ENCODE results near the gene HMGCR.

The HMGCR gene

DNA sequence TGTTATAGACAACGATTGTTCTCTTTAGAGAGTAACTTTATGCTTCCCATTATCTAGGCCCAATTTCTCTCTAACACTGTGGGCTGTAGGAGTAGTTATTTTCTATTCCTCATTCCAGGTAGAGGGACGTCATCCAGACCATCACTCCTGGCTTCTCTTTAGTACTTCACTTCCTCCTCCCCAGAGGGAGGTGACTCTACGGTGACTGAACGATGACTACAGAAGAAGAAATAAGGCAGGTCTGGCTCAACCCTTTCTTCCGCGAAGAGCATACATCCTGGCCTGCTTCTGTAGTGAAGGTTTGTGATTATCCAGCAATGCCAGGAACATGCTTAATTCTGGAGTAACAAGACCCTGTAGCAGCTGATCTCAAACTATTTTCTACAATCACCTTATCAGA is 50.8 kb downstream of the HMGCR start:
- no peak for FAIRE-seq

DNA sequence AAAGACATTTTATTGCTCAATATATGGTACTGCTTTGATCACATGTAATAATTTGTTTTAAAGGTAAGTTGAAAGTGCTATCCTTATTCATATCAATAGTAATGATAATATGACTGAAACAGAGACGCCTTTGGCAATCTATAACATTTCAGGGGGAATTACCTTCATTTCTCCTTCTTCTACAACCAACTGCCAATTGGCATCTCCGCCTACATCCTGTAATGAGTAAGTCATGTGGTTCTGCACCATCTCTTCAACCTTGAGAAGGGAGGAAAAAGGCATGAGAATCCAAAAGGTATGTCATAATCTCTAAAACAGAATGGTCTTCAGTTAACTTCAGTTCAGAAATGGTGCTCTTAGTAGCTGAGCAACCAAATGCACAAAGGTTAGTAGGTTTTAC is 52.4 kb downstream of the HMGCR start:
- FAIRE-seq, result no peak

DNA sequence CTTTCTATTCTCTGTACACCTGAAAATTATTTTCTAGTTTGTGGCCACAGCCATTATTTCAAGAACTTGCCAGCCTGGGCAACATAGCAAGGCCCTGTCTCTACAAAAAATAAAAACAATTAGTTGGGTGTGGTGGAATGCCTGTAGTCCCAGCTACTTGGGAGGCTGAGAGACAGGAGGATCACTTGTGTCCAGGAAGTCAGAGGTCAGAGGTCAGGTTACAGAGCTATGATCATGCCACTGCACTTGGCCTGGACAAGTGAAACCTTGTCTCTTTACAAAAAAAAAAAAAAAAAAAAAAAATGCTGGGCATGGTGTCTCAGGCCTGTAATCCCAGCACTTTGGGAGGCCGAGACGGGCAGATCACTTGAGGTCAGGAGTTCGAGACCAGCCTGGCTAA is 58.3 kb downstream of the HMGCR start:
- no peak for FAIRE-seq

DNA sequence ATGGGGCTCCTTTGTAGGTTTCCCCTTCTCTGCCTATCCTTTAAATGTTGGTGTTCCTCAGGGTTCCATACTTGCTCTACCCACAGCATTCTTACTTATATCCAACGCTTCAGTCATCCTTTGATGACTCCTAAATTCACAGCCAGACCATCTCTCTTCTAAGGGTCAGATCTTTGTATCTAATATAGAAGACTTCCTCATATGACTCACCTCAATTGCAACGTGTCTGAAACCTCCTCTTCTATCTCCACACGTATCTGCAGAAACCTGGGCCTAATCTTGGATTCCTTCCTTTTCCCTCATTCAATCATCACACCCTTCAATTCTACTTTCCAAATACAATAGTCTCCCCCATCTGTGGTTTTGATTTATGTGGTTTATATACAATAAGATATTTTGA is 68.3 kb downstream of the HMGCR start:
- no peak for FAIRE-seq

All from G401.6 (cell line).